ENCODE data around the gene CKM.

DNA sequence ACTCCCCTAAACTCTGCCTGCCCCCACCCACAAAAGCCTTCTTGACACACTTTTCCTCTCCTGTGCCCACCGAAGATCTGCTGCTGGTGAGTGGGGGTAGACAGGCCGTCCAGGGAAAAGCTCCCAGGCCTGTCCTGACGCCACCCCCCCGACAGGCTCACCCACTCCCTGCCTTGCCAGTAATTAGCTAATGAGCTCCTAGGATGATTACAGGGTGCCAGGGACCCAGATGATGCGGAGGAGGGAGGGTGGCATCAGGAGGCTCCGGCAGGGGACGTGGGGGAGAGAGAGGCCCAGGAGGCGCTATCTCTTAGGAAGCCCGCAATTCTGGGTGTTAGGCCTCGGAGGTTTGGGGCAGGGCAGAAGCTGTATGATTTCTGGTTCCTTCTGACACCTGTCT is 44.6 kb downstream of the CKM start:
- TF ChIP-seq, protein P1, sequence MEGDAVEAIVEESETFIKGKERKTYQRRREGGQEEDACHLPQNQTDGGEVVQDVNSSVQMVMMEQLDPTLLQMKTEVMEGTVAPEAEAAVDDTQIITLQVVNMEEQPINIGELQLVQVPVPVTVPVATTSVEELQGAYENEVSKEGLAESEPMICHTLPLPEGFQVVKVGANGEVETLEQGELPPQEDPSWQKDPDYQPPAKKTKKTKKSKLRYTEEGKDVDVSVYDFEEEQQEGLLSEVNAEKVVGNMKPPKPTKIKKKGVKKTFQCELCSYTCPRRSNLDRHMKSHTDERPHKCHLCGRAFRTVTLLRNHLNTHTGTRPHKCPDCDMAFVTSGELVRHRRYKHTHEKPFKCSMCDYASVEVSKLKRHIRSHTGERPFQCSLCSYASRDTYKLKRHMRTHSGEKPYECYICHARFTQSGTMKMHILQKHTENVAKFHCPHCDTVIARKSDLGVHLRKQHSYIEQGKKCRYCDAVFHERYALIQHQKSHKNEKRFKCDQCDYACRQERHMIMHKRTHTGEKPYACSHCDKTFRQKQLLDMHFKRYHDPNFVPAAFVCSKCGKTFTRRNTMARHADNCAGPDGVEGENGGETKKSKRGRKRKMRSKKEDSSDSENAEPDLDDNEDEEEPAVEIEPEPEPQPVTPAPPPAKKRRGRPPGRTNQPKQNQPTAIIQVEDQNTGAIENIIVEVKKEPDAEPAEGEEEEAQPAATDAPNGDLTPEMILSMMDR (conservative IDR thresholded peaks at IDR 0.05; ENCODE audit: low read depth, low read length), result no peak
- no peak for TF ChIP-seq EZH2phosphoT487 (IDR thresholded peaks at IDR 0.05; ENCODE audit: borderline replicate concordance, low read length)
- TF ChIP-seq EZH2 (IDR thresholded peaks at IDR 0.05; ENCODE audit: low read length, unreplicated experiment), result no peak

Measured in PC-3 (cell line).